GM23248 (cell line): ENCODE data around the gene CAMK2D.

Experiments used
- EZH2 ChIP-seq: fragments of 200-600 bp; sonication (generic); IDR thresholded peaks from 2 replicates; pipeline ENCODE4 v1.6.1; 2018; ENCODE audit warnings: antibody characterized with exemption, mild to moderate bottlenecking; ENCODE audit not compliant: insufficient read depth, poor library complexity, severe bottlenecking
- EZH2phosphoT487 ChIP-seq: fragments of 200-600 bp; sonication (generic); IDR thresholded peaks from 2 replicates; pipeline ENCODE4 v1.6.1; 2018; ENCODE audit warnings: antibody characterized with exemption, moderate library complexity, mild to moderate bottlenecking, low read depth; ENCODE audit not compliant: insufficient read depth

DNA sequence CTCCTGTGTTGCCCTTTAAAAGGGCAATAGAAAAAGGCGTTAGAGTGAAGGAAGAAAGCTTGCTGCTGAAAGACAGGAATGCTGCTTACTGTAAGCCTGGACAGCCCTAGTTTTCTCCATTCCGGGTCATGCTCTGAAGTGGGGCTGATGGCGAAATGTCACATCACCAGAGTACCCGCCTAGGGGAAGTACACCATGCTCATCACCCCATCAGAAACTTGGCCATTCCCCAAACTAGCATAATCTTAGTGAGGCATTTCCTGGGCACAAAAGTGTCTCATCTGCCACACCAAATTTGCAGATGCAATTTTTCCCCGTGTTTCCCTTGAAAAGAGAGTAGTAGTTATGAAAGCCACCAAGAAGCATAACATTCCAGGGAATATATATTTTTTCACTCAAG lies 47.8 kb upstream of the CAMK2D start:
- TF ChIP-seq EZH2phosphoT487, result no peak
- no peak for TF ChIP-seq EZH2
